HL-60 (cell line): ENCODE data around the gene TPM1.

Source experiments
- CTCF ChIP-seq: IDR thresholded peaks from one replicate; pipeline ENCODE4 v1.5.1; 2011; ENCODE audit warnings: low read length, control low read depth, inconsistent platforms; ENCODE audit not compliant: insufficient read depth
- GABPA ChIP-seq: IDR thresholded peaks from 2 replicates; pipeline ENCODE4 v1.6.1; 2012; ENCODE audit warnings: low read depth
- POLR2AphosphoS5 ChIP-seq: IDR thresholded peaks from 2 replicates; pipeline ENCODE4 v1.6.1; 2012; ENCODE audit warnings: low read depth
- REST ChIP-seq: IDR thresholded peaks from 2 replicates; pipeline ENCODE4 v1.6.1; 2012; ENCODE audit warnings: low read depth; ENCODE audit not compliant: insufficient replicate concordance
- SPI1 ChIP-seq: IDR thresholded peaks from 2 replicates; pipeline ENCODE4 v1.6.1; 2012; ENCODE audit warnings: low read depth, mild to moderate bottlenecking, borderline replicate concordance

- TF ChIP-seq CTCF (no peak), GABPA (no peak), POLR2AphosphoS5 (no peak), SPI1 (no peak), REST (no peak)
Observed at GRCh38 chr15:63016234-63016633, 26.3 kb upstream of the TPM1 start.
